ENCODE results near the gene SMC6. TPM values are rescaled to one million over a fixed set of nuclear protein-coding genes. Genes with fewer than 3 reads are reported as not detected.

The SMC6 gene
- total RNA-seq, 1 experiment from 2014 or later, result 41.3 TPM

- Mint-ChIP-seq H3K9me3 (ENCODE audit: unreplicated experiment) (no peaks in the 10 kb centered on the region), H3K4me1 (ENCODE audit: low read depth, unreplicated experiment) (no peaks in the 10 kb centered on the region), H3K27me3 (ENCODE audit: insufficient read depth, unreplicated experiment) (peaks cover 10% of the 10 kb centered on the region), H3K27ac (ENCODE audit: unreplicated experiment) (no peak overlapping the region), H3K4me3 (ENCODE audit: unreplicated experiment) (no peak overlapping the region), H3K36me3 (ENCODE audit: insufficient read depth, unreplicated experiment) (no peaks in the 10 kb centered on the region)
- Histone ChIP-seq H3K36me3 (ENCODE audit: control insufficient read depth, insufficient read depth, low read length) (no peaks in the 10 kb centered on the region), H3K9me3 (no peaks in the 10 kb centered on the region), H3K27me3 (replicated peaks; ENCODE audit: control insufficient read depth, insufficient read depth, low read length) (no peaks in the 10 kb centered on the region), H3K4me1 (no peaks in the 10 kb centered on the region), H3K4me3 (ENCODE audit: low read depth, low read length) (no peak overlapping the region)
- BruUV-seq (replicated peaks), result no TSS peak
- intact Hi-C loops (cut with micrococcal nuclease; ENCODE audit: unreplicated experiment), result no loop called here
- ChIA-PET CTCF (interaction anchor here (1.1 kb wide), 1 partner anchor 51 kb away, joined by 3 read pairs; no protein-coding TSS in a partner anchor), POLR2A (no interaction called here)
- no peak for TF ChIP-seq CTCF (IDR thresholded peaks at IDR 0.05; ENCODE audit: insufficient read depth in 1 of 2, low read depth in 1 of 2, low read length in 1 of 2, severe bottlenecking in 1 of 2, unreplicated experiment in 1 of 2)
- no peak for DNase-seq
Measured at GRCh38 chr2:17620280-17620679, 133.3 kb downstream of the SMC6 start.

GRCh38 chr2:17617955-17618354 lies 135.7 kb downstream of the SMC6 start:
- no TSS peak for BruUV-seq (replicated peaks)
- Mint-ChIP-seq H3K36me3 (ENCODE audit: insufficient read depth, unreplicated experiment) (no peaks in the 10 kb centered on the region), H3K4me1 (ENCODE audit: low read depth, unreplicated experiment) (no peaks in the 10 kb centered on the region), H3K27ac (ENCODE audit: unreplicated experiment) (no peak overlapping the region), H3K4me3 (ENCODE audit: unreplicated experiment) (no peak overlapping the region), H3K27me3 (ENCODE audit: insufficient read depth, unreplicated experiment) (peaks cover 7% of the 10 kb centered on the region), H3K9me3 (ENCODE audit: unreplicated experiment) (no peaks in the 10 kb centered on the region)
- CTCF ChIA-PET, result no interaction called here
- Histone ChIP-seq H3K4me1 (no peaks in the 10 kb centered on the region), H3K27me3 (replicated peaks; ENCODE audit: control insufficient read depth, insufficient read depth, low read length) (no peaks in the 10 kb centered on the region), H3K4me3 (ENCODE audit: low read depth, low read length) (no peak overlapping the region), H3K9me3 (no peaks in the 10 kb centered on the region), H3K36me3 (ENCODE audit: control insufficient read depth, insufficient read depth, low read length) (no peaks in the 10 kb centered on the region)
- no peak for DNase-seq
- intact Hi-C loops (cut with micrococcal nuclease; ENCODE audit: unreplicated experiment), result no loop called here
- POLR2A ChIA-PET, result no interaction called here
- no peak for TF ChIP-seq CTCF (IDR thresholded peaks at IDR 0.05; ENCODE audit: insufficient read depth in 1 of 2, low read depth in 1 of 2, low read length in 1 of 2, severe bottlenecking in 1 of 2, unreplicated experiment in 1 of 2)

GRCh38 chr2:17617516-17617915 lies 136.1 kb downstream of the SMC6 start:
- DNase-seq, result no peak
- Mint-ChIP-seq H3K9me3 (ENCODE audit: unreplicated experiment) (no peaks in the 10 kb centered on the region), H3K4me1 (ENCODE audit: low read depth, unreplicated experiment) (no peaks in the 10 kb centered on the region), H3K36me3 (ENCODE audit: insufficient read depth, unreplicated experiment) (no peaks in the 10 kb centered on the region), H3K27me3 (ENCODE audit: insufficient read depth, unreplicated experiment) (peaks cover 7% of the 10 kb centered on the region), H3K4me3 (ENCODE audit: unreplicated experiment) (no peak overlapping the region), H3K27ac (ENCODE audit: unreplicated experiment) (no peak overlapping the region)
- TF ChIP-seq CTCF (IDR thresholded peaks at IDR 0.05; ENCODE audit: insufficient read depth in 1 of 2, low read depth in 1 of 2, low read length in 1 of 2, severe bottlenecking in 1 of 2, unreplicated experiment in 1 of 2), result no peak
- H3K9me3 ChIP-seq, result no peaks in the 10 kb centered on the region
- H3K36me3 ChIP-seq (ENCODE audit: control insufficient read depth, insufficient read depth, low read length), result no peaks in the 10 kb centered on the region
- ChIA-PET CTCF (no interaction called here), POLR2A (no interaction called here)
- no TSS peak for BruUV-seq (replicated peaks)
- no peaks in the 10 kb centered on the region for H3K27me3 ChIP-seq (replicated peaks; ENCODE audit: control insufficient read depth, insufficient read depth, low read length)
- no peaks in the 10 kb centered on the region for H3K4me1 ChIP-seq
- intact Hi-C loops (cut with micrococcal nuclease; ENCODE audit: unreplicated experiment), result no loop called here
- no peak overlapping the region for H3K4me3 ChIP-seq (ENCODE audit: low read depth, low read length)

All from Caco-2 (cell line).